GM19395 (cell line): ENCODE data around the gene LAMC3.
"Not testable (repeated sequence)": the region's sequence is repeated elsewhere in the genome, so short reads cannot be mapped to it uniquely, and the experiment has no call there.

ENCODE experiments used
- ATAC-seq: cut with Tn5 transposase; IDR thresholded peaks from one replicate; pipeline ENCODE4 v1.9.1; 2021; ENCODE audit warnings: mild to moderate bottlenecking, moderate library complexity; ENCODE audit not compliant: unreplicated experiment

LAMC3 gene

GRCh38 chr9:131095666-131096268 lies 86.8 kb downstream of the LAMC3 start:
- no peak for ATAC-seq

- no peak for ATAC-seq
Measured at GRCh38 chr9:131096269-131097125, 87.5 kb downstream of the LAMC3 start, which contains the start of gene AIF1L. AIF1L (plus strand) TSS chr9:131096531; CDS start chr9:131096630, 99 bp downstream.

- ATAC-seq, result no peak
Measured at GRCh38 chr9:131097126-131097947, 88.4 kb downstream of the LAMC3 start.

- no peak for ATAC-seq
Measured at GRCh38 chr9:131097948-131098278, 88.9 kb downstream of the LAMC3 start.

GRCh38 chr9:131098391-131099101 lies 89.6 kb downstream of the LAMC3 start:
- no peak for ATAC-seq

GRCh38 chr9:131099102-131099606 lies 90.2 kb downstream of the LAMC3 start:
- no peak for ATAC-seq

- ATAC-seq, result not testable (repeated sequence)
Measured at GRCh38 chr9:131099845-131100244, 90.9 kb downstream of the LAMC3 start.

GRCh38 chr9:131100445-131100844 lies 91.5 kb downstream of the LAMC3 start:
- ATAC-seq, result no peak

- no peak for ATAC-seq
Measured at GRCh38 chr9:131101207-131101964, 92.4 kb downstream of the LAMC3 start.

GRCh38 chr9:131103024-131103423 lies 94.0 kb downstream of the LAMC3 start:
- no peak for ATAC-seq

GRCh38 chr9:131103535-131103934 lies 94.6 kb downstream of the LAMC3 start:
- no peak for ATAC-seq

- no peak for ATAC-seq
Measured at GRCh38 chr9:131104016-131104740, 95.2 kb downstream of the LAMC3 start.

GRCh38 chr9:131105952-131106351 lies 97.0 kb downstream of the LAMC3 start:
- no peak for ATAC-seq

GRCh38 chr9:131107760-131108159 lies 98.8 kb downstream of the LAMC3 start:
- ATAC-seq, result no peak

GRCh38 chr9:131111186-131111853 lies 102.3 kb downstream of the LAMC3 start:
- ATAC-seq, result no peak

- no peak for ATAC-seq
Measured at GRCh38 chr9:131111854-131112311, 102.9 kb downstream of the LAMC3 start.

- no peak for ATAC-seq
Measured at GRCh38 chr9:131112374-131113154, 103.6 kb downstream of the LAMC3 start.

- ATAC-seq, result no peak
Measured at GRCh38 chr9:131113655-131114054, 104.7 kb downstream of the LAMC3 start.
